ENCODE results near the gene PRKX. TPM values are rescaled to one million over a fixed set of nuclear protein-coding genes. Genes with fewer than 3 reads are reported as not detected.
"Not testable (repeated sequence)": the region's sequence is repeated elsewhere in the genome, so short reads cannot be mapped to it uniquely, and the experiment has no call there.

The PRKX gene
- total RNA-seq, 2 experiments from 2014 or later, result 89.5 to 90.9 TPM

DNA sequence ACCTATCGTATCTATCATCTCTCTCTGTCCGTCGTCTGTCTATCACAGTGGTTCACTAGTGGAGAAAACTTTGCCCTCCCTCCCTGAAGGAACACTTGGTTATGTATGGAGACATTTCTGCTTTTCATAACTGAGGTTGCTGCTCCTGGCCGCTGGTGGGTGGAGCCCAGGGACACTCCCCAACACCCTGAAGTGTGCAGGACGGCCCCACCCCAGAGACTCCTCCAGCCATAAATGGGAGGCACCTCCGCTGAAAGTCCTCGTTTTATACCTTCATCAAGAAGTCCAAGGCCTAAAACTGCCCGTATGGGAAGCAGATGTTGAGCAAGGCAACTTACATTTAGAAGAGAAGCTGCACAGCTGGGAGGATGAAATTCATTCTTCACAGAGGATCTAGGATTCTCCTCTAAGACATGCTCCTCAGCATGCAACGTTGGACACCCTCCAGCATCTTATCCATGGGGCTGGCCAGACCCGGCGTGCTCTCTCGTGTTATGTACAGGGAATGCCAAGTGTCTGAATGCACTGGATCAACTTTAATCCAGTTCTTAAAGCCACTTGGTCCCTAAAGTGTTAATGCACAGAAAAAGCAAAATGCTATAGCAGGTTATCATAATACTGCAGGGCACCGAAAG lies 43.5 kb downstream of the PRKX start:
- Mint-ChIP-seq H3K4me3 (no peak overlapping the region), H3K36me3 (peaks cover 30% of the 10 kb centered on the region), H3K4me1 (ENCODE audit: low read depth) (no peaks in the 10 kb centered on the region), H3K27ac (no peak overlapping the region), H3K27me3 (no peaks in the 10 kb centered on the region), H3K9me3 (no peaks in the 10 kb centered on the region)
- DNase-seq, result no peak
- POLR2A ChIA-PET, result no interaction called here
- intact Hi-C loops (cut with micrococcal nuclease), result no loop called here
- CTCF ChIA-PET, result no interaction called here

DNA sequence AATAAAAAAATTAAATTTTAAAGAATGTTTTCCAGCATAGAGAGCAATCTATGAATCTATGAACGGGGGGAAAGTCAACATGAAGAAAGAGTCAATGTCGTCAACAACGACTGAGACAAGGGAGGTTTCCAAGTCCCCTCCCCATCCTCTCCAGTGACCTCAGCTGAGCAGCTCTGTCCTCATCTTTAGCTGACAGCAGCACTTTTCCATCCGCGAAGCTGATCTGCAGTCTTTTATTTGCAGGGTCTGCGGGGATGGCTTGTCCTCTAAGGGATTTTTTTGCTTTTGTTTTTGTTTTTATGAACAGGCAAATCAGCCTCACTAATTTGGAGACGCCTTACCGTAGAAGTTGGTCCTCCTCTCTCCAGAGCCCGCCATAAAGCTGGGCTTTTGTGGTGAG lies 46.5 kb downstream of the PRKX start:
- Mint-ChIP-seq H3K27me3 (no peaks in the 10 kb centered on the region), H3K4me1 (ENCODE audit: low read depth) (peaks cover 2% of the 10 kb centered on the region), H3K36me3 (peaks cover 21% of the 10 kb centered on the region), H3K9me3 (no peaks in the 10 kb centered on the region), H3K27ac (no peak overlapping the region), H3K4me3 (no peak overlapping the region)
- intact Hi-C loops (cut with micrococcal nuclease), result no loop called here
- no peak for DNase-seq
- ChIA-PET CTCF (no interaction called here), POLR2A (no interaction called here)

GRCh38 chrX:3664921-3665320 lies 48.5 kb downstream of the PRKX start:
- no peaks in the 10 kb centered on the region for H3K9me3 Mint-ChIP-seq
- POLR2A ChIA-PET, result no interaction called here
- H3K4me3 Mint-ChIP-seq, result no peak overlapping the region
- intact Hi-C loops (cut with micrococcal nuclease), result no loop called here
- no peaks in the 10 kb centered on the region for H3K27me3 Mint-ChIP-seq
- no peak overlapping the region for H3K27ac Mint-ChIP-seq
- CTCF ChIA-PET, result no interaction called here
- H3K36me3 Mint-ChIP-seq, result peaks cover 26% of the 10 kb centered on the region
- H3K4me1 Mint-ChIP-seq (ENCODE audit: low read depth), result peaks cover 6% of the 10 kb centered on the region
- DNase-seq, result no peak

DNA sequence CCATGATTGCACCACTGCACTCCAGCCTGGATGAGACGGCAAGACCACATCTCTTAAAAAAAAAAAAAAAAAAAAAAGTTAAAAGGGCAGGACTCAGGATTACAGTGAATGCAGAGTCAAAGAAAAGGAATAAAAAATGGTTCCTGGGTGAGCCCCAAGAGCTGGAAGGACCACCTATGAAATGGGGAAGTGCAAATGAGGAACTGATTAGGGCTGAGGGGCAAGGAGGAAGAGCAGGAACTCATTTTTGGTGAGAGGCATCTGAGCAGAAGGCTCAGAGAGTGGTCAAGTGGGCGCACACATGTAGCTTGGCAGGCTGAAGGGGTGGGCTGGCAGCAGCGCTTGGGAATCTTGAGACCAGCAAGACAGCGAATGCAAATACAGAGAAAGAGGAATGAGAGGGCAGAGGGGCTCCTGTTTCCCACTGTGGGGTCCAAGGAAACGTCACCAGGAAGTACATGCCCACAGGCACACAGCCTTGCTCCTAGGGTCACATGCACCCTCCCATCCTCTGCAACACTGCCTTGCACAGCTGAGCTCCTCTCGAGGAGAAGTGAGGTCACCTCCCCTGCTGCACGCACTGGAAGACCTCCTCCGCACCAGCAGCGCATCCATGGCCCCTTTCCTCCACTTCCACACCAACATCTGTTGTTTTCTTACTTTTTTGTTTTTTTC lies 49.7 kb downstream of the PRKX start:
- POLR2A ChIA-PET, result not testable (repeated sequence)

DNA sequence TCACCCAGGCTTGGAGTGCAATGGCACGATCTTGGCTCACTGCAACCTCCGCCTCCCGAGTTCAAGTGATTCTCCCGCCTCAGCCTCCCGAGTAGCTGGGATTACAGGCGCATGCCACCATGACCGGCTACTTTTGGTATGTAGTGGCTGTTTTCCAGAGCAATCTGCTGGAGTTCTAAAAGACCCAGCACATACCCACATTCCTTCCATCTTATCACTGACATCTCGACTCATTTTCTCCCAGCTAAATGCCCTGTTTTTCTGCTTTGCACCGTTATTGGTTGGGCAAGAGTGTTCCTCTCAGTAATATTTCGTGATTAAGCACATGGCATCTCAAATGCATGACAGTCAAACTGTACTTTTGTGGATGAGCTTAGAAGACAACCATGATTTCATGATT lies 53.7 kb downstream of the PRKX start:
- Mint-ChIP-seq H3K36me3 (peaks cover 18% of the 10 kb centered on the region), H3K27me3 (no peaks in the 10 kb centered on the region), H3K4me1 (ENCODE audit: low read depth) (peaks cover 7% of the 10 kb centered on the region), H3K27ac (no peak overlapping the region), H3K4me3 (no peak overlapping the region), H3K9me3 (no peaks in the 10 kb centered on the region)
- ChIA-PET POLR2A (no interaction called here), CTCF (interaction anchor here (1.1 kb wide), 1 partner anchor 8 kb away, joined by 4 read pairs; no protein-coding TSS in a partner anchor)
- no peak for DNase-seq
- intact Hi-C loops (cut with micrococcal nuclease), result no loop called here

More for the DNA sequence above, 49.7 kb downstream of the PRKX start:
- H3K27me3 Mint-ChIP-seq; intact Hi-C loops (cut with micrococcal nuclease); DNase-seq; H3K9me3 Mint-ChIP-seq; CTCF ChIA-PET; H3K4me3 Mint-ChIP-seq; H3K27ac Mint-ChIP-seq; H3K4me1 Mint-ChIP-seq (ENCODE audit: low read depth): not testable (repeated sequence)
- H3K36me3 Mint-ChIP-seq, result peaks cover 19% of the 10 kb centered on the region

DNA sequence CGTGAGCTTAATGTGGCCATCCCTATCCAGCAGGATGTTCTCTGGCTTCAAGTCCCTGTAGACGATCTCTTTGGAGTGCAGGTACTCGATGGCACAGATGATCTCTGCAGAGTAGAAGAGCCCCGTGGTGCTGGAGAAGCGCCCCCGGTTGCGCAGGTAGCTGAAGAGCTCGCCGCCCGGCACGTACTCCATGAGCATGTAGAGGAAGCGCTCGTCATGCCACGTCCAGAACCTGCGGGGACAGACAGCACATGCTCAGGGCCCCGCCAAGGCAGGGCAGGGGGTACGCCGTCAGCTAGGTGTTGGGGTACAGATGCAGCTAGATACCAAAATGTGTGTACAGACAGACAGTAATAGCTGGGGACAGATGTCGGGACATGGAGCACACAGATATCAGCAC lies 58.3 kb downstream of the PRKX start:
- DNase-seq, result no peak
- H3K9me3 Mint-ChIP-seq, result no peaks in the 10 kb centered on the region
- CTCF ChIA-PET, result interaction anchor here (1.7 kb wide), 1 partner anchor 56 kb away, joined by 3 read pairs; no protein-coding TSS in a partner anchor
- peaks cover 8% of the 10 kb centered on the region for H3K4me1 Mint-ChIP-seq (ENCODE audit: low read depth)
- no peak overlapping the region for H3K4me3 Mint-ChIP-seq
- H3K27me3 Mint-ChIP-seq, result no peaks in the 10 kb centered on the region
- POLR2A ChIA-PET, result no interaction called here
- no peak overlapping the region for H3K27ac Mint-ChIP-seq
- H3K36me3 Mint-ChIP-seq, result peaks cover 13% of the 10 kb centered on the region
- intact Hi-C loops (cut with micrococcal nuclease), result no loop called here

GRCh38 chrX:3653111-3653510 lies 60.3 kb downstream of the PRKX start:
- intact Hi-C loops (cut with micrococcal nuclease), result no loop called here
- Mint-ChIP-seq H3K4me3 (no peak overlapping the region), H3K27ac (no peak overlapping the region), H3K4me1 (ENCODE audit: low read depth) (peaks cover 6% of the 10 kb centered on the region), H3K9me3 (no peaks in the 10 kb centered on the region), H3K27me3 (no peaks in the 10 kb centered on the region), H3K36me3 (peaks cover 8% of the 10 kb centered on the region)
- ChIA-PET CTCF (no interaction called here), POLR2A (no interaction called here)
- DNase-seq, result no peak

DNA sequence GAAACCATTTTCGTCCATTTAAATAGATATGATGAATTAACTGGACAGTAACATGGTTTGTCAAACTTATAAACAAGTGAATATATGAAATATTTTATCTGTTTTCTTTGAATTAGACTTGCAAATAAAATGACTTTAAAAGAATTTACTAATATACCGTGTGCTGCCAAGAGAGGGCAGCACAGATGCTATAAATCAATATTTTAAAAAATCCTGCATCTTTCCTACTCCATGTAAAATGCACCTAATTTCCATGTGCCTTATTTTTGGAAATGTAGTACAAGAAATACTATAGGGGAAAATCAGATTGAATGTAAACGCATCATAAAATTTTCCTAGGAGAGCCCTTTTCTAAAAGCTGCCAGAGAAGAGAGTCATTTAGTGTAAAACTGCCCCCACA lies 62.2 kb downstream of the PRKX start:
- Mint-ChIP-seq H3K36me3 (peaks cover 15% of the 10 kb centered on the region), H3K9me3 (no peaks in the 10 kb centered on the region), H3K4me1 (ENCODE audit: low read depth) (peaks cover 6% of the 10 kb centered on the region), H3K27ac (peak overlapping the region; percentile 39), H3K4me3 (no peak overlapping the region), H3K27me3 (no peaks in the 10 kb centered on the region)
- ChIA-PET POLR2A (no interaction called here), CTCF (interaction anchor here (0.6 to 1.7 kb wide), 15 partner anchors 9 to 167 kb away, joined by 3 to 17 read pairs (median 4); no protein-coding TSS in a partner anchor)
- intact Hi-C loops (cut with micrococcal nuclease), result loop anchor here (1.0 to 2.0 kb wide), 2 partner anchors 138 to 161 kb away; no protein-coding TSS in a partner anchor
- no peak for DNase-seq

- POLR2A ChIA-PET, result no interaction called here
- CTCF ChIA-PET, result no interaction called here
- Mint-ChIP-seq H3K4me3 (no peak overlapping the region), H3K27me3 (no peaks in the 10 kb centered on the region), H3K36me3 (peaks cover 32% of the 10 kb centered on the region), H3K4me1 (ENCODE audit: low read depth) (peaks cover 6% of the 10 kb centered on the region), H3K9me3 (peaks cover 6% of the 10 kb centered on the region), H3K27ac (no peak overlapping the region)
- DNase-seq, result no peak
- intact Hi-C loops (cut with micrococcal nuclease), result no loop called here
Observed at GRCh38 chrX:3648084-3648483, 65.4 kb downstream of the PRKX start.

- H3K27ac Mint-ChIP-seq; H3K4me3 Mint-ChIP-seq; H3K4me1 Mint-ChIP-seq (ENCODE audit: low read depth); POLR2A ChIA-PET; H3K9me3 Mint-ChIP-seq; CTCF ChIA-PET; intact Hi-C loops (cut with micrococcal nuclease); H3K27me3 Mint-ChIP-seq: not testable (repeated sequence)
- peak; percentile 58 for DNase-seq
- H3K36me3 Mint-ChIP-seq, result peaks cover 24% of the 10 kb centered on the region
Observed at GRCh38 chrX:3639858-3640631, 73.4 kb downstream of the PRKX start.

DNA sequence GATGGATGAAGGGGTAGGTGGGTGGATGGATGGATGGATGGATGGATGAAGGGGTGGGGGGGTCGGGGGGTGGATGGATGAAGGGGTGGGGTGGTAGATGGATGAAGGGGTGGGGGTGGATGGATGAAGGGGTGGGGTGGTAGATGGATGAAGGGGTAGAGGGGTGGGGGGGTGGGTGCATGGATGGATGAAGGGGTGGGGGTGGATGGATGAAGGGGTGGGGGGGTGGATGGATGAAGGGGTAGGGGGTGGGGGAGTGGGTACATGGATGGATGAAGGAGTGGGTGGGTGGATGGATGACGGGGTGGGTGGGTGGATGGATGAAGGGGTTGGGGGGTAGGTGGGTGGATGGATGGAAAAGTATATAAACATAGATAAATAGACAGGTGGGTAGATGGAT lies 74.2 kb downstream of the PRKX start:
- ChIA-PET POLR2A (no interaction called here), CTCF (no interaction called here)
- no peak for DNase-seq
- Mint-ChIP-seq H3K27me3 (no peaks in the 10 kb centered on the region), H3K36me3 (peaks cover 18% of the 10 kb centered on the region), H3K4me1 (ENCODE audit: low read depth) (no peaks in the 10 kb centered on the region), H3K4me3 (no peak overlapping the region), H3K9me3 (peaks cover 2% of the 10 kb centered on the region), H3K27ac (no peak overlapping the region)
- intact Hi-C loops (cut with micrococcal nuclease), result no loop called here

- Mint-ChIP-seq H3K27me3 (no peaks in the 10 kb centered on the region), H3K9me3 (no peaks in the 10 kb centered on the region), H3K4me1 (ENCODE audit: low read depth) (no peaks in the 10 kb centered on the region), H3K27ac (no peak overlapping the region), H3K36me3 (peaks cover 12% of the 10 kb centered on the region), H3K4me3 (no peak overlapping the region)
- intact Hi-C loops (cut with micrococcal nuclease), result no loop called here
- ChIA-PET CTCF (interaction anchor here (0.7 kb wide), 1 partner anchor 13 kb away, joined by 4 read pairs; no protein-coding TSS in a partner anchor), POLR2A (no interaction called here)
- peak; percentile 29 for DNase-seq
Observed at GRCh38 chrX:3638280-3638873, 75.1 kb downstream of the PRKX start.
